ENCODE measurements around the gene ZBTB47. TPM values are rescaled to one million over a fixed set of nuclear protein-coding genes. Genes with fewer than 3 reads are reported as not detected.

The ZBTB47 gene
- total RNA-seq, 1 experiment from 2014 or later = 9.5 TPM

GRCh38 chr3:42661593-42662022, 8.1 kb downstream of the ZBTB47 start:
- CTCF ChIA-PET = interaction anchor here (1.2 kb wide), 1 partner anchor 178 kb away, joined by 6 read pairs; no protein-coding TSS in a partner anchor
- ATAC-seq = no peak

GRCh38 chr3:42662037-42662812, 8.7 kb downstream of the ZBTB47 start:
- Histone ChIP-seq H3K36me3 (ENCODE audit: low read depth, low read length) (no peaks in the 10 kb centered on the region), H3K27me3 (ENCODE audit: low read length) (no peaks in the 10 kb centered on the region), H3F3A (ENCODE audit: low read length, unreplicated experiment) (no peaks in the 10 kb centered on the region), H3K4me2 (ENCODE audit: low read length) (no peak overlapping the region), H3K4me3 (ENCODE audit: low read length) (no peak overlapping the region), H3K9me2 (replicated peaks; ENCODE audit: low read length) (no peaks in the 10 kb centered on the region), H3K27ac (ENCODE audit: low read length) (no peak overlapping the region), H3K9me3 (ENCODE audit: low read length) (no peaks in the 10 kb centered on the region), H3K79me2 (ENCODE audit: low read length) (no peaks in the 10 kb centered on the region), H2AFZ (ENCODE audit: low read length) (no peak overlapping the region), H3K9ac (ENCODE audit: low read length) (no peak overlapping the region), H4K20me1 (ENCODE audit: low read length) (no peaks in the 10 kb centered on the region), H3K4me1 (ENCODE audit: insufficient read depth, low read length) (no peaks in the 10 kb centered on the region)
- CTCF ChIA-PET = no interaction called here
- TF ChIP-seq EZH2phosphoT487 (IDR thresholded peaks at IDR 0.05; ENCODE audit: borderline replicate concordance, low read length) (no peak), EZH2 (IDR thresholded peaks at IDR 0.05; ENCODE audit: low read length, unreplicated experiment) (no peak), CTCF (conservative IDR thresholded peaks at IDR 0.05; ENCODE audit: low read depth, low read length) (no peak)
- BruUV-seq (replicated peaks) = no TSS peak
- DNase-seq = no peak
- POLR2A ChIA-PET (ENCODE audit: unreplicated experiment) = no interaction called here
- no peak for ATAC-seq
- intact Hi-C loops (cut with micrococcal nuclease) = no loop called here

More at GRCh38 chr3:42661593-42662022, 8.1 kb downstream of the ZBTB47 start:
- no peak overlapping the region for H3K4me2 ChIP-seq (ENCODE audit: low read length)
- no peak overlapping the region for H3K27ac ChIP-seq (ENCODE audit: low read length)
- POLR2A ChIA-PET (ENCODE audit: unreplicated experiment) = no interaction called here
- H3K27me3 ChIP-seq (ENCODE audit: low read length) = no peaks in the 10 kb centered on the region
- no peaks in the 10 kb centered on the region for H3K9me2 ChIP-seq (replicated peaks; ENCODE audit: low read length)
- no peaks in the 10 kb centered on the region for H3K9me3 ChIP-seq (ENCODE audit: low read length)
- intact Hi-C loops (cut with micrococcal nuclease) = no loop called here
- no peaks in the 10 kb centered on the region for H3K36me3 ChIP-seq (ENCODE audit: low read depth, low read length)
- no peak for DNase-seq
- TF ChIP-seq CTCF (conservative IDR thresholded peaks at IDR 0.05; ENCODE audit: low read depth, low read length) = no peak
- BruUV-seq (replicated peaks) = no TSS peak
- no peaks in the 10 kb centered on the region for H3F3A ChIP-seq (ENCODE audit: low read length, unreplicated experiment)
- no peaks in the 10 kb centered on the region for H4K20me1 ChIP-seq (ENCODE audit: low read length)
- H3K4me1 ChIP-seq (ENCODE audit: insufficient read depth, low read length) = no peaks in the 10 kb centered on the region
- H3K4me3 ChIP-seq (ENCODE audit: low read length) = no peak overlapping the region
- H2AFZ ChIP-seq (ENCODE audit: low read length) = no peak overlapping the region
- H3K79me2 ChIP-seq (ENCODE audit: low read length) = no peaks in the 10 kb centered on the region
- no peak overlapping the region for H3K9ac ChIP-seq (ENCODE audit: low read length)

GRCh38 chr3:42662813-42663535, 9.5 kb downstream of the ZBTB47 start:
- intact Hi-C loops (cut with micrococcal nuclease) = no loop called here
- no peaks in the 10 kb centered on the region for H4K20me1 ChIP-seq (ENCODE audit: low read length)
- ATAC-seq (no peak), DNase-seq (no peak)
- no TSS peak for BruUV-seq (replicated peaks)
- TF ChIP-seq CTCF (conservative IDR thresholded peaks at IDR 0.05; ENCODE audit: low read depth, low read length) (no peak), EZH2 (IDR thresholded peaks at IDR 0.05; ENCODE audit: low read length, unreplicated experiment) (no peak), EZH2phosphoT487 (IDR thresholded peaks at IDR 0.05; ENCODE audit: borderline replicate concordance, low read length) (no peak)
- H3K79me2 ChIP-seq (ENCODE audit: low read length) = no peaks in the 10 kb centered on the region
- ChIA-PET POLR2A (ENCODE audit: unreplicated experiment) (interaction anchor here (0.6 kb wide), 1 partner anchor 82 kb away, joined by 3 read pairs; no protein-coding TSS in a partner anchor), CTCF (no interaction called here)
- no peak overlapping the region for H2AFZ ChIP-seq (ENCODE audit: low read length)
- H3F3A ChIP-seq (ENCODE audit: low read length, unreplicated experiment) = no peaks in the 10 kb centered on the region
- H3K27ac ChIP-seq (ENCODE audit: low read length) = no peak overlapping the region
- no peaks in the 10 kb centered on the region for H3K9me3 ChIP-seq (ENCODE audit: low read length)
- H3K27me3 ChIP-seq (ENCODE audit: low read length) = no peaks in the 10 kb centered on the region
- H3K4me2 ChIP-seq (ENCODE audit: low read length) = no peak overlapping the region
- no peak overlapping the region for H3K9ac ChIP-seq (ENCODE audit: low read length)
- H3K4me3 ChIP-seq (ENCODE audit: low read length) = no peak overlapping the region
- H3K9me2 ChIP-seq (replicated peaks; ENCODE audit: low read length) = no peaks in the 10 kb centered on the region
- H3K4me1 ChIP-seq (ENCODE audit: insufficient read depth, low read length) = no peaks in the 10 kb centered on the region
- H3K36me3 ChIP-seq (ENCODE audit: low read depth, low read length) = no peaks in the 10 kb centered on the region

All from PC-3 (cell line).